GM19452 (cell line): Measurements from ENCODE around the gene CTXN1.
"Not testable (repeated sequence)": the region's sequence is repeated elsewhere in the genome, so short reads cannot be mapped to it uniquely, and the experiment has no call there.

Experiments
- ATAC-seq: cut with Tn5 transposase; IDR thresholded peaks from one replicate; pipeline ENCODE4 v1.9.1; 2021; ENCODE audit not compliant: unreplicated experiment

Gene CTXN1

DNA sequence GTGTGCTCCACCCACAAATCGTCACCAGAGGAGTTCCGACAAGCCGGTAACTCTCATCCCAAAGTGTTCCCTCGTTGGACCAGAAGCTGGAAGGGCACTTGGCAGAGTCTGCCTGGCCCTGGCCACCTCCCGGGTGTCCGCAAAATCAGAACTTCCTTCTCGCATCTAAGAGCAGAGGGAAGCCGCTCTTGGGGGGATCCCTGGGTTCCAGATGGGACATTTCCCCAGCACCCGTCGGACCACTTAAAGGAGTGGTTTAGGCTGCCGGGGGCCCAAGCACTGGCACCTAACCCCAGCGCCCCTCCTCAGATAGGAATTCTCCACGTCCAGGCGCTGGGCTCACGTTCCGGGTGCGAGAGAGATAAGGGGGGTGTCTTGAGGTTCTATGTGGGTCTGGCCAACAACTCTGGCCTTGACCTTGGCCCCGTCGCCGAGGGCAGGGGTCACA is 23.1 kb downstream of the CTXN1 start:
- no peak for ATAC-seq

DNA sequence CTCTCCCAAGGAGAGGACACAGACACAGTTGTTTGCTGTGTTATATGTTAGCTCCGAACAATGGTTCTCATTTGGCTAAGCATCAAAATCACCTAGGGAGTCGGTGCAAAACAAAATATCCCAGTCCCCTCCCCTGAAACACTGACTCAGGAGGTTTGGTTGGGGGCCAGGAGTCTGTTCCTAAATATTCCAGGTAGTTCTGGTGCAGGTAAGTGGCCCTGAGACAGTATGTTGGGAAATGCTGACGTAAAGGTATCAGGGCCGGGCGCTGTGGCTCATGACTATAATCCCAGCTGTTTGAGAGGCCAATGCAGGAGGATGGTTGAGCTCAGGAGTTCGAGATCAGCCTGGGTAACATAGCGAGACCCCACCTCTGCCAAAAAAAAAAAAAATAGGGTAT is 24.6 kb downstream of the CTXN1 start:
- no peak for ATAC-seq

DNA sequence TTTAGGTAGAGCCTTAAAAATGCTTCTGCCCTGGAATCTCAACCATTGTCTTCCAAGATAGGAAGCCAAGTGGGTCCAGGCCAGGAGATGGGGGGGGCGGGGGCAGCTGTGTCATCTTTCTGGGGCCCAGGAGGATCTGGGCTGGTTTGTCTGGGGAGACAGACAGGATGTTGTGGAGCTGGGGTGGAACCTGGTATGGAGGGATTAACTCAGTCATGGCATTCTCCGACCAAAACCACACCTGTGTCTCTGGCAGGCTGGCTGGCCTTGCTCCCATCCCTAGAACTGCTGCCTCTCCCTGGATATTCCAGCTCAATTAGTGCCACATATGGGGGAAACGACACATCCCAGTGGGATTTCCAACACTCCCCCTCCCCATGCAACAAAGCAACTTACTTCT is 25.0 kb downstream of the CTXN1 start:
- ATAC-seq, result no peak

GRCh38 chr19:7900401-7900870 is 25.5 kb downstream of the CTXN1 start:
- no peak for ATAC-seq

- ATAC-seq, result no peak
Measured at GRCh38 chr19:7899751-7900378, 26.1 kb downstream of the CTXN1 start.

GRCh38 chr19:7898967-7899366 is 27.0 kb downstream of the CTXN1 start:
- ATAC-seq, result no peak

DNA sequence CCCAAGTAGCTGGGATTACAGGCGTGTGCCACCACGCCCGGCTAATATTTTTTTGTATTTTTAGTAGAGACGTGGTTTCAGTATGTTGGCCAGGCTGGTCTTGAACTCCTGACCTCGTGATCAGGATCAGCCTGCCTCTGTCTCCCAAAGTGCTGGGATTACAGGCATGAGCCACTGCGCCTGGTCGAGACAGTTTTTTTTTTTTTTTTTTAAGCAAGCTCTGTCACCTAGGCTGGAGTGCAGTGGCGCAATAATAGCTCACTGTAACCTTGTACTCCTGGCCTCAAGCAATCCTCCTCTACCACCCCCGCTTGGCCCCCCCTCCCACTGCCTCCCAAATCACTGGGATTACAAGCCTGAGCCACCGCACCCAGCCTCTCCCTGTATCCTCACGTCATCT is 28.6 kb downstream of the CTXN1 start:
- no peak for ATAC-seq

- no peak for ATAC-seq
Measured at GRCh38 chr19:7895565-7895964, 30.4 kb downstream of the CTXN1 start.

DNA sequence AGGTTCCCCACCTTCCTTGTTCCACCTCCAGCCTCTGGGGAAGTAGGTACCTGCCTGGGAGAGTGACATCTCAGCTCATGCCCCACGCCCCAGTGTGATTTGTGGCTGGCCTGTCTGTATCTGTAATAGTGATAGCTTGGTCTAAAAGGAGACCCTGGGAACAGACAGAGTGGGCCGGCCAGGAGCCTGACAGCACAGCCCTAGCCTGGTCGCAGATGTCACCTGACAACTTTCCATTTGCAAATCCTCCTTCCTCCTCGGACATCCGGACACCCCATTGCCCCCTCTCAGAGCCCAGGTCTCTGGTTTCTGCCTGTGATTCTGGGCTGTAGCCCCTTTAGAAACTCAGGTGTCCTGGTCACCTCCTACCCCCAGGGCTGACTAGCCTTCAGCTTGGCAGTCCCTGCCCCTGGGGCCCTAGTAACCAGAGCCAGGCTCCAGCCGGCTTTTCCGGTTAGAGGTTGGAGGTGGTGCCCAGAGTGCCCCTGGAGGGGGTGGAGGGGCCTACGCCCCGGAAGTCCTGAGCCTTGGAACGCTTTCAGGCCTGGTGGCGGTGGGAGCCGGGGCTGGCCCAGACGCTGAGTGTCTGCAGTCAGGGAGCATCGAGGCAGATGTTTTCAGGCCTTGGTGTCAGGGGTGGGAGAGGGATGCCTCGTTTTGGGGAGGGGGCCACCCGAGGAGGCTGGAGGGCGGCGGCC is 31.2 kb downstream of the CTXN1 start:
- ATAC-seq, result no peak

GRCh38 chr19:7893362-7894101 is 32.4 kb downstream of the CTXN1 start:
- ATAC-seq, result not testable (repeated sequence)

DNA sequence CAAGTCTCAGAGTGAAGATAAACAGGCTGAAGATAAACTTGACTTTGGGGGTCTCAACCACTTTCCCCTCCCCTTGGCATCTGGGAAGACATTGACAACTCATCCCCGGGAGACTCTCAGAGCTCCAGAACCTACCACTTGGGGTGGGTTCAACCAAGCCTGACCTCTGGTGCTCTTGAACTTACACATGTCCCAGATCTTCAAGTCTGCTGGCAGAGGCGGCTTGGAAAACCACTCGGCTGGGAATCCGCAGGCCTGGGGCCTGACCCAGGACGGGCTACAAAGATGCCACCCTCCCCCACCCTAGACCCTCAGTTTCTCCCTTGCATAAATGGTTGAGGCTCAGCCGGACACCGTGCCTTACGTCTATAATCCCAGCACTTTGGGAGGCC is 37.1 kb downstream of the CTXN1 start:
- no peak for ATAC-seq

DNA sequence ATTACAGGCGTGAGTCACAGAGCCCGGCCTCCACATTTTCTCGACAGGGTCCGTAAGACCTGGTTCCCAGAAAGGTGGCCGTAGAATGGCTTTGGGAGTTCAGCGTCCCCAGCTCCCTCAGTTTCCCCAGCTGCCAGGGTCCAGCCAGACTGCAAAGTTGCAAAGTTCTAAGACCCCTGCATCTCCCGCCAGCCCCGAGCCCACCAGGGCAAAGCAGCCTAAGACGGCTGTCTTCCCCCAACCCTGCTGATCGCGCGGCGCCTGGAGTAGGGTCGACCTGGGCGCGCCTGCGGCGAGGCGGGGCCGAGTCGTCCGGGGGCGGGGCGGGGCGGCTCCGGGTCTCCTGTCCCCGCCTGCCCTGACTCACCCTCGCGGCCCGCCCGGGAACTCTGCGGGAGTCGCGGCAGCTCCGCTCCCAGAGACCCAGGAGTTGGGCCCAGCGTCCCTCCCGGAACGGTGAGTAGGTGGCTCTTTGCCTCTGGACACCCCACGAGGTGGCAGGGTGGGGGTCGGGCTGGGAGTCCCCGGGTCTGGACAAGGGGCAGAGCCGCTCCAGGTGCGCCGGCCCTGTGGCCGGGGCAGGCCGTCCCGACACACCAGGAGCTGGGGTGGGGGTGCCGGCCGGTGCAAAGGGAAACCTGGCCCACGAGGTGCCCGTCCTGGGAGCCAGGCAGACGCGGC is 37.6 kb downstream of the CTXN1 start, which contains the start of gene LRRC8E:
LRRC8E (plus strand) TSS at position 366 of the 681 bp plus-strand sequence. CDS start 7,094 bp downstream, outside the sequence.
- ATAC-seq, result no peak

GRCh38 chr19:7887408-7888144 is 38.4 kb downstream of the CTXN1 start:
- no peak for ATAC-seq

DNA sequence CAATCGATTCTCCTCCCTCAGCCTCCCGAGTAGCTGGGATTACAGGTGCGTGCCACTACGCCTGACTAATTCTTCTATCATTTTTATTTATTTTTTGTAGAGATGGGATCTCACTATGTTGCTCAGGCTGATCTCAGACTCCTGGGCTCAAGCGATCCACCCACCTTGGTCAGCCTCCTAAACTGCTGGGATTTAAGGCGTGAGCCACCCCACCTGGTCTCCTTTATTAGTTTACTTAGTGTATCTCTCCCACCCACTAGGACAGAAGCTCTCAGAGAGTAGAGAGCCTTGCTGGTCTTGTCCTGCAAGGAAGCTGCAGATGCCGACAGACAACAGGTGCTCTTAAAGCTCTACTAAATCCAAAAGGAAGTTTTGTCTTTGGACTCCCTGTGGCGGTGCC is 40.1 kb downstream of the CTXN1 start:
- ATAC-seq, result no peak

DNA sequence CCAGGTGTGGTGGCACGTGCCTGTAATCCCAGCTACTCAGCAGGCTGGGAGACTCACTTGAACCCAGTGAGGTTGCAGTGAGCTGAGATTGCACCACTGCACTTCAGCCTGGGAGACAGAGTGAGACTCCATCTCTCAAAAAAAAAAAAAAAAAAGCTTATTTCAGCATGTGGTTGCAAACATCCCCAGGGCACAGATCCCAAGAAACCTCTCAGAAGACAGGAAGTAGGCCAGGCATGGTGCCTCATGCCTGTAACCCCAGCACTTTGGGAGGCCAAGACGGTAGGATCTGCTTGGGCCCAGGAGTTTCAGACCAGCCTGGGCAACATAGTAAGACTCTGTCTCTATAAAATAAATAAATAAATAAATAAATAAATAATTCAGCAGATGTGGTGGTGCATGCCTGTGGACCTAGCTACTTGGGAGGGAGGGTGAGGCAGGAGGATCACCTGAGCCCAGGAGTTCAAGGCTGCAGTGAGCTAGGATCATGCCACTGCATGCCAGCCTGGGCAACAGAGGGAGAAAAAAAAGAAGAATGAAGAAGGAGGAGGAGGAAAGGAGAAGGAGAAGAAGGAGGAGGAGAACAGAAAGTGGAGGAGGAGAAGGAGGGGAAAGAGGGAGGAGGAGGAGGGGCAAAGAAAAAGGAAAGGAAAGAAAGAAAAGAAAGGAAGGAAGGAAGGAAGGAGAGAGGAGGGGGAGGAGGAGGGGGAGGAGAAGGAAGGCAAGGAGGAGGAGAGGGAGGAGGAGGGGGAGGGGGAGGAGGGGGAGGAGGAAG is 42.0 kb downstream of the CTXN1 start:
- no peak for ATAC-seq

DNA sequence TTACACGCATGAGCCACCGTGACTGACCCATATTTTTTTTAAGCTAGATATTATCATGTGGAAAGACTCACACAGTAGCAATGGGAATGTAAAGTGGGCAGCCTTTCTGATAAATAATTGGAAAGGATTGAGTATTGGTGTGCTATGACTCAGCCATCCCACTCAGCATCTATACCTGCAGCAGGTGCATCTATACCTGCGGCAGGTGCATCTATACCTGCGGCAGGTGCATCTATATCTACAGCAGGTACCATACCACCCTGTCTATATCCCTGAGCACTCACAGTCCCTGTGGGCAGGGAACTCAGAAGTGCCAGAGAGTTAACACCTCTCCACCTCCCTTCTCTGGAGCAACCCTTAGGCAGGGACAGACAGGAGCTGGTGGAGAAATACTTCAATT is 42.8 kb downstream of the CTXN1 start:
- ATAC-seq, result no peak

DNA sequence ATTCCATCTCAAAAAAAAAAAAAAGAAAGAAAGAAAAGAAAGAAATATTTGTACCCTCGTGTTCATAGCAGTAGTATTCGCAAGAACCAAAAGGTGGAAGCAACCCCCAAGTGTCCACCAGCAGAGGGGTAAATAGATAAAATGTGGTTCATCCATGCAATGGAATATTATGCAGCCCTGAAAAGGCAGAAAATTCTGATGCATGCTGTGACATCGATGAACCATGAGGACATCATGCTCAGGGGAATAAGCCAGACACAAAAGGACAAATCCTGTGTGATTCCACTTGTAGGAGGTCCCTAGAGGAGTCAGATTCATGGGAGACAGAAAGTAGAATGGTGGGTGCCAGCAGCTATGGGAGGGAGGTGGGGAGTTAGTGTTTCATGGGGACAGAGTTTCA is 44.0 kb downstream of the CTXN1 start:
- ATAC-seq, result no peak

DNA sequence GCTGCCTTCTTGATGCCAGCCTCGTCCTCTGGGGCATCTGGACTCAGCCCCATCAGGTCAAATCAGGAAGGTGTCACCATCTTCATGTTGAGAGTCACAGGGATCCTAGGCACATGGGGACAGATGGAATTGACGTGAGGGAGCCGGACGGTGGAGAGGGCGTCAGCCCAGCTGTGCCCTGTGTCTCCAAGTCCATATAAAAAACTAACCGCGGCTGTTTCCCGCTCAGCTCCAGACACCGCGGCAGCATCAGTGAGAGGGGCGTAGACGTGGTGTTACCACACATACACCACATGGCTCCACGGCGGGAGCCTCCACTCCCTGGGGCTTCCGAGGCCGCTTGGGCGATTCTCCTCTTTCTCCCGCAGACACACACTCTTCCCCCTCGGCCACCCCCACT is 46.1 kb downstream of the CTXN1 start:
- ATAC-seq, result no peak

DNA sequence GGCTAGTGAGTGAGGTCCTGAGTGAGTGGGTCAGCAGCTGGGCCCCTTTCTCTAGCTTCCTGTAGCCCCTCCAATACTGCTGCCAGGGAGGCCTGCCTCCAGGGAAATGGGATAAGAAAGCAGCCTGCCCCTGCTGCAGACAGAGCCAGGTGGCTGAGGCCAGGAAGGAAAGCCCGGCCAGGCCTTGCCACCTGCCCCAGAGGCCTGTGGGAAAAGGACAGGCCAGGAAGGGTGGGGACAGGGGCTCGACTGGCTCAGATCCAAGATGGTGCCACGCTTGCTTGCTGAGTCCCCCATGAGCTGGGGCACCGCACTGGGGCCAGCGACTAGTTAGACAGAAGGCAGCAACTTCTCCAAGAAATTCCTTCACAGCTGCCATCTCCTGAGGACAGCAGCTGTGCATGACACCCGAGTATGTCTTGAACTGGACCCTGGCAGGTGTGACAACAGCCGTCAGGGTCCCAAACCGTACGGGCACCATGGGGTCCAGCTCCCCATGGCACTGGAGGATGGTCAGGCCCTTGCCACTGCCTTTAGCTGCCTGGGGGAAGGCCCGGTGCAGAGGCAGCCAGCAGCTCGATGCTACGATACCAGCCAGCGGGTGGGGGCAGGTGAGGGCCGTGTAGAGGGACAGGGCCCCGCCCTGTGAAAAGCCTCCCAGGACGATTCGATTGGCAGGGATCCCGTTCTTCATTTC is 46.7 kb downstream of the CTXN1 start:
- ATAC-seq, result no peak
